Psoas muscle (tissue), 8 donors: ENCODE measurements around the gene MCM7. TPM values are rescaled to one million over a fixed set of nuclear protein-coding genes. Genes with fewer than 3 reads are reported as not detected.

ENCODE experiments used
- ATAC-seq, 4 donors: fragments of 200-7000 bp; cut with Tn5 transposase; one replicate each; pipeline ENCODE4 v1.9.1; 2020; ENCODE audit warnings: moderate library complexity in 3 of 4, mild to moderate bottlenecking in 2 of 4
- DNase-seq, 2 donors: peaks; one replicate each; pipeline ENCODE4 v3.0.0-alpha.2; 2020
- H3K27ac ChIP-seq: fragments of 200-600 bp; one replicate; pipeline ENCODE4 v1.8.0; 2022
- H3K27me3 ChIP-seq, 3 donors: fragments of 200-600 bp in 1 of 3; one replicate each; pipeline versions ENCODE4 v1.6.1 to v1.8.0; 2013 to 2022; ENCODE audit warnings: low read length in 2 of 3, mild to moderate bottlenecking in 2 of 3, moderate library complexity in 1 of 3; ENCODE audit not compliant: insufficient read depth in 3 of 3
- H3K36me3 ChIP-seq, 2 donors: fragments of 200-600 bp in 1 of 2; one replicate each; pipeline versions ENCODE4 v1.6.1 to v1.8.0; 2013 to 2022; ENCODE audit warnings: low read depth in 1 of 2, mild to moderate bottlenecking in 1 of 2, moderate library complexity in 1 of 2; ENCODE audit not compliant: insufficient read depth in 1 of 2
- H3K4me1 ChIP-seq: fragments of 200-600 bp; one replicate; pipeline ENCODE4 v1.8.0; 2022
- H3K4me3 ChIP-seq: fragments of 200-600 bp; one replicate; pipeline ENCODE4 v1.8.0; 2022; ENCODE audit warnings: mild to moderate bottlenecking
- H3K9me3 ChIP-seq: fragments of 200-600 bp; one replicate; pipeline ENCODE4 v1.8.0; 2022
- WGBS, 3 donors: extraction: QIAGEN DNeasy Blood & Tissue Kit; methylation state at CpG; one replicate each; pipeline versions ENCODE4 v1.1.6 to v1.1.7; 2013; 5-methylcytosine and 5-hydroxymethylcytosine counted together
- intact Hi-C, 2 donors: fragments of 100-400 bp; cut with DNase I; formaldehyde crosslinking; loops; one replicate each; pipeline versions ENCODE4 v1.11.0 to v1.14.2; 2022
- polyA plus RNA-seq, 3 donors: library from polyadenylated mRNA; stranded (reverse); fragments of 200-250 nt; gene quantifications; one replicate each; pipeline ENCODE4 v1.2.3, GENCODE V29; 2013
- total RNA-seq, 4 donors: library from RNA; stranded (reverse); fragmentation: NEBNext Ultra II Directional in 2 of 4; extraction: Animal tissue kit (Norgen Biotek cat#: 25700) in 2 of 4; gene quantifications; one replicate each; pipeline versions ENCODE4 v1.2.1 to v1.2.4, GENCODE V29; 2021 to 2023
- TF ChIP-seq, protein P1 (sequence below): fragments of 200-600 bp; IDR thresholded peaks from one replicate; pipeline ENCODE4 v1.8.0; 2022; ENCODE audit warnings: antibody characterized with exemption
- donor health status: healthy with polysubstance abuse.
- donor health status: DM: no; HTN: no; CAD: no; lungs with moderate emphysema.
- donor health status: Bipolar disorder and iron deficiency.
- donor health status: healthy.
- donor health status: DM: yes; HTN: yes; CAD: no.
- donor health status: DM: no; HTN: no; CAD: no.
- donor health status: DM: no; HTN: no; CAD: no.
- donor health status: DM: yes; HTN: yes; CAD: no.

Gene MCM7
- total and polyA plus RNA-seq, 7 donors = 24.6 to 40.6 (median 33.3) TPM

DNA sequence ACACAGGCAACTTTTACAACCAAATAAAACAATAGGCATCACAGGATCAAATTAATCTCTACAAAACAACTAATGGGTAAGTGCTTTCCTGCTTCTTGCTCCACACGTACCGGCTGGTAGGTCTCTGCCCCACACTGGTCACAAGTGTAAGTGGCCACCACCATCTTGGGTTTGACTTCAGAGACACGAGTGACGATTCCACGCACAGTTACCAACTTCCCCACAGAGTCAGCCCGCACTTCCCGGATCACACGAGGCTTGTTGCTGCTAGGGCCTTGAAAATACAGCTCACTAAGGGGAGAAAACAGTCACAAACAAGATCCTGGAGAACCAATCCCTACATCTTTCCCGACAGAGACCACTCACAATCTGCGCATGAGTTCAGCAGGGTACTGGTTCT, 2.3 kb downstream of the MCM7 start:
- TF ChIP-seq, protein P1, sequence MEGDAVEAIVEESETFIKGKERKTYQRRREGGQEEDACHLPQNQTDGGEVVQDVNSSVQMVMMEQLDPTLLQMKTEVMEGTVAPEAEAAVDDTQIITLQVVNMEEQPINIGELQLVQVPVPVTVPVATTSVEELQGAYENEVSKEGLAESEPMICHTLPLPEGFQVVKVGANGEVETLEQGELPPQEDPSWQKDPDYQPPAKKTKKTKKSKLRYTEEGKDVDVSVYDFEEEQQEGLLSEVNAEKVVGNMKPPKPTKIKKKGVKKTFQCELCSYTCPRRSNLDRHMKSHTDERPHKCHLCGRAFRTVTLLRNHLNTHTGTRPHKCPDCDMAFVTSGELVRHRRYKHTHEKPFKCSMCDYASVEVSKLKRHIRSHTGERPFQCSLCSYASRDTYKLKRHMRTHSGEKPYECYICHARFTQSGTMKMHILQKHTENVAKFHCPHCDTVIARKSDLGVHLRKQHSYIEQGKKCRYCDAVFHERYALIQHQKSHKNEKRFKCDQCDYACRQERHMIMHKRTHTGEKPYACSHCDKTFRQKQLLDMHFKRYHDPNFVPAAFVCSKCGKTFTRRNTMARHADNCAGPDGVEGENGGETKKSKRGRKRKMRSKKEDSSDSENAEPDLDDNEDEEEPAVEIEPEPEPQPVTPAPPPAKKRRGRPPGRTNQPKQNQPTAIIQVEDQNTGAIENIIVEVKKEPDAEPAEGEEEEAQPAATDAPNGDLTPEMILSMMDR = no peak
- DNase-seq = no peak
- WGBS, 3 donors = 81 to 86% (median 83%) methylated on average over 10 of the region's 10 CpGs
- peak overlapping the region; percentile 77 for H3K4me3 ChIP-seq
- peaks cover 19% of the 10 kb centered on the region for H3K4me1 ChIP-seq
- H3K36me3 ChIP-seq = peaks cover 9 to 68% of the 10 kb centered on the region in 2 donors
- intact Hi-C loops = no loop called here
- ATAC-seq = no peak
- no peaks in the 10 kb centered on the region for H3K27me3 ChIP-seq
- no peaks in the 10 kb centered on the region for H3K9me3 ChIP-seq
- no peak overlapping the region for H3K27ac ChIP-seq

DNA sequence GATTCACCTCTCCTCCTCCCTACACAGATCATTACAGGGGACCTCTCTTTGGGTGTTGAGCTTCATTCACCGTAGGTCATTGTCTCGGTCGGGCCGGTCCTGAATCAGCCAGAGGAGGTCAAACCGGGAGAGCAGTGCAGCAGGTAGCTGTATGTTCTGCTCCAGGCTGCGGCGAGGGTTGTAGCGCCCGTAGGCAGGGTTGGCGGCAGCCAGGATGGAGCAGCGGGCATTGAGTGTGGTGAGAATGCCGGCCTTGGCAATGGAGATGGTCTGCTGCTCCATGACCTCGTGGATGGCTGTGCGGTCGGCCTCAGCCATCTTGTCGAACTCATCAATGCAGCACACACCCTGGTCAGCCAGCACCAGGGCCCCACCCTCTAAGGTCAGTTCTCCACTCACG, 5.5 kb downstream of the MCM7 start:
- peaks cover 20% of the 10 kb centered on the region for H3K4me1 ChIP-seq
- H3K27me3 ChIP-seq = no peaks in the 10 kb centered on the region
- intact Hi-C loops = no loop called here
- peaks cover 12 to 91% of the 10 kb centered on the region in 2 donors for H3K36me3 ChIP-seq
- H3K9me3 ChIP-seq = no peaks in the 10 kb centered on the region
- DNase-seq (no peak), ATAC-seq (no peak)
- 90 to 95% (median 92%) methylated on average over 17 of the region's 17 CpGs for WGBS, 3 donors
- no peak overlapping the region for H3K27ac ChIP-seq
- TF ChIP-seq, protein P1 = no peak
- no peak overlapping the region for H3K4me3 ChIP-seq

DNA sequence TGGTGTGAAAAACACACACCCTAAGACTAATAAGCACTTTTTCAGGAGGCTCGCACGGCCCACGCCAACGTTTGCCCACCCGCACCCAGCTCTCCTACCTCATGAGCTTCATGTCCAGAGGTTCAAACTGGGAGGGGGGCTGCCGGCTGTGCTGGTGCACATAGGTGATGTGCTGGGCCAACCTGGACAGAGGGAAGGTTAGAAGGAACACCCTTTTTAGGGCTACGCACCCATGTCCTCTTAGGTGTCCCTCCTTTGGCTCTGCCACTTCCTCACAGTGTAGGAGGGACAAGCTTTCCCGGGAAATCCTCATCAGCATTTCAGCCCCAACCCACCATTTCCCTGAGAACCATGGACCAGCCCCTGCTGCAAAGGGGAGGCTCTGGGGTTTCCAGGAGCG, 5.9 kb downstream of the MCM7 start:
- whole genome bisulfite sequencing, 3 donors = 75 to 80% (median 79%) methylated on average over 9 of the region's 9 CpGs
- H3K4me3 ChIP-seq = no peak overlapping the region
- DNase-seq (no peak), ATAC-seq (no peak)
- no peaks in the 10 kb centered on the region for H3K9me3 ChIP-seq
- H3K4me1 ChIP-seq = peaks cover 20% of the 10 kb centered on the region
- TF ChIP-seq, protein P1 = no peak
- intact Hi-C loops = no loop called here
- H3K36me3 ChIP-seq = peaks cover 12 to 95% of the 10 kb centered on the region in 2 donors
- H3K27ac ChIP-seq = no peak overlapping the region
- H3K27me3 ChIP-seq = no peaks in the 10 kb centered on the region

DNA sequence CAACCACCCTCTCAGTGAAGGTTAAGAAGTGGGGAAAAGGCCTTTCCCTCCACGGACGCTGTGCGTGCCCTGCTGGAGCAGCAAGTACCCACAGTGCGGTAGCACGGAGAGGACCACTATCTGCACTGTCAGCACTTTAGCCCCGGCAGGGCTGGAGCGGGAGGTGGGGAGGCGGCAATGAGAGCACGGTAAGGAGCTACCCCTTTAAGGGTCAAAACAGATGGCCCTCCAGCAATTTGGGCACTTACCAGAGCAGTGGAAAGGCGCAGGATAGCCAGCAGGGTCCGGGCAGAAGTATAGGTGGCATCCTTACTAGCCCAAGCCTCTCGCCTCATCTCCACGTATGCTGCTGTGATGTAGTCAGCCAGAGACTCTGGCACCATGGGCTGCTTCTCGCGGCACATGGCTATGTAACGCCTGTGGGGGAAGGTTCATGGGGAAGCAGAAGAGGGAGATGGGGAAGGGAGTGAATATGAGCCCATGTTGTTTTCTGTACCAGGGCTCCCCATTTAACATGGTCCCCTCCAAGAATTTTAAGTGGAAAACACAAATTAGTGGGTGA, 7.2 kb downstream of the MCM7 start:
- WGBS, 3 donors = 56 to 68% (median 57%) methylated on average over 16 of the region's 16 CpGs
- intact Hi-C loops = loop anchor here in 1 of 2 donors (5.0 kb wide), 1 partner anchor 33 kb away; the partner anchor contains the start of gene MBLAC1
- no peak for ATAC-seq
- Histone ChIP-seq H3K4me1 (peaks cover 16% of the 10 kb centered on the region), H3K36me3 (peaks cover 12 to 90% of the 10 kb centered on the region in 2 donors), H3K27ac (peak overlapping the region; percentile 16), H3K9me3 (no peaks in the 10 kb centered on the region), H3K4me3 (no peak overlapping the region), H3K27me3 (no peaks in the 10 kb centered on the region)
- no peak for DNase-seq
- TF ChIP-seq, protein P1 = no peak

DNA sequence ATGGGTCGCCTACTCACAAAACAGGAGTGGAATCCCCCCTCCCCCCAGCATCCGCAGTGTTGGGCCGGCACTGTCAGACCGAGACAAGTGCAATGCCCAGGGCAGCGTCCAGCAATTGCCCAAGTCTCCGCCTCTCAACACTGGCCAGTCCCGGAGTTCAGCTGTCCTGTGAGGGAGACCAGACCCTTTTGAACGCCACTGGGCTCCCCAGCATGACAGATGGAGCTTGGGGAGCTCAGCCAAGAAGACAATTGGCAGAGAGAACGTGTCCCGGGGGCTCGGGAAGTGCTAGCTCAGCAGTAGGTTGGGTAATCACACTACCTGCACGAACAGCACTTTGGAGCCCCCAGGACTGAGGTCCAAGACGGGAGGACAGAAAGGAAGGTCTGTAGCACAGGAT, 7.7 kb downstream of the MCM7 start:
- intact Hi-C loops = loop anchor here in 1 of 2 donors (5.0 kb wide), 1 partner anchor 34 kb away; the partner anchor contains the start of gene MBLAC1
- TF ChIP-seq, protein P1 = no peak
- peak in 2 of 4 donors; percentile 3 to 19 for ATAC-seq
- 18 to 27% (median 25%) methylated on average over 13 of the region's 13 CpGs for WGBS, 3 donors
- H3K36me3 ChIP-seq = peaks cover 8 to 85% of the 10 kb centered on the region in 2 donors
- H3K4me1 ChIP-seq = peaks cover 16% of the 10 kb centered on the region
- H3K4me3 ChIP-seq = no peak overlapping the region
- no peaks in the 10 kb centered on the region for H3K9me3 ChIP-seq
- H3K27me3 ChIP-seq = no peaks in the 10 kb centered on the region
- no peak for DNase-seq
- peak overlapping the region; percentile 16 for H3K27ac ChIP-seq
